C4-2B (cell line): Measurements from ENCODE around the gene A2M.

Source experiments
- H3K27ac ChIP-seq: fragments of 450-650 bp; 2 replicates; pipeline ENCODE4 v1.5.1; 2017
- ZFX ChIP-seq: fragments of 450-650 bp; IDR thresholded peaks from 2 replicates; pipeline ENCODE4 v1.6.1; 2017
- TF ChIP-seq, protein P1 (sequence below): fragments of 450-650 bp; conservative IDR thresholded peaks from 2 replicates; pipeline ENCODE4 v1.5.1; 2017; ENCODE audit warnings: mild to moderate bottlenecking

The A2M gene

GRCh38 chr12:9109737-9110491 lies 5.8 kb downstream of the A2M start:
- no peak overlapping the region for H3K27ac ChIP-seq
- TF ChIP-seq, protein P1, sequence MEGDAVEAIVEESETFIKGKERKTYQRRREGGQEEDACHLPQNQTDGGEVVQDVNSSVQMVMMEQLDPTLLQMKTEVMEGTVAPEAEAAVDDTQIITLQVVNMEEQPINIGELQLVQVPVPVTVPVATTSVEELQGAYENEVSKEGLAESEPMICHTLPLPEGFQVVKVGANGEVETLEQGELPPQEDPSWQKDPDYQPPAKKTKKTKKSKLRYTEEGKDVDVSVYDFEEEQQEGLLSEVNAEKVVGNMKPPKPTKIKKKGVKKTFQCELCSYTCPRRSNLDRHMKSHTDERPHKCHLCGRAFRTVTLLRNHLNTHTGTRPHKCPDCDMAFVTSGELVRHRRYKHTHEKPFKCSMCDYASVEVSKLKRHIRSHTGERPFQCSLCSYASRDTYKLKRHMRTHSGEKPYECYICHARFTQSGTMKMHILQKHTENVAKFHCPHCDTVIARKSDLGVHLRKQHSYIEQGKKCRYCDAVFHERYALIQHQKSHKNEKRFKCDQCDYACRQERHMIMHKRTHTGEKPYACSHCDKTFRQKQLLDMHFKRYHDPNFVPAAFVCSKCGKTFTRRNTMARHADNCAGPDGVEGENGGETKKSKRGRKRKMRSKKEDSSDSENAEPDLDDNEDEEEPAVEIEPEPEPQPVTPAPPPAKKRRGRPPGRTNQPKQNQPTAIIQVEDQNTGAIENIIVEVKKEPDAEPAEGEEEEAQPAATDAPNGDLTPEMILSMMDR: no peak
- TF ChIP-seq ZFX: no peak

DNA sequence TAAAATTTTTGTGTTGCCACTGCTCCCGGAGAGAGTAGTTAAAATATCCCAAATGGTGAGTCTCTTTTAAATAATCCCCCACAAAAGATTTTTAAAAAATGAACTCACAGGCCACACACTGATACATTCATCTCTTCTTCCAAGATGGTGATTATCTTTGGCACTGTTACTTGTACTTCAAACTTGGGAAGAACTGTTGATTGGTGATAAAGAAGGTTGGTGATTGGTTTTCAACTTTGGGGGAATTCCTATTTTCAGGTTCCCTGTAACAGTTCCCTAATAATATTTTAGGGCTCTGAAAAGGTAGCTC lies 6.6 kb downstream of the A2M start:
- no peak for TF ChIP-seq ZFX
- TF ChIP-seq, protein P1: no peak
- no peak overlapping the region for H3K27ac ChIP-seq

GRCh38 chr12:9108504-9109212 lies 7.1 kb downstream of the A2M start:
- TF ChIP-seq, protein P1: no peak
- TF ChIP-seq ZFX: no peak
- no peak overlapping the region for H3K27ac ChIP-seq

- TF ChIP-seq ZFX: no peak
- TF ChIP-seq, protein P1: no peak
- no peak overlapping the region for H3K27ac ChIP-seq
These were observed 8.2 kb downstream of the A2M start for GRCh38 chr12:9107542-9107873.

- H3K27ac ChIP-seq: no peak overlapping the region
- no peak for TF ChIP-seq ZFX
- TF ChIP-seq, protein P1: no peak
These were observed 8.8 kb downstream of the A2M start for GRCh38 chr12:9106610-9107541.

- H3K27ac ChIP-seq: no peak overlapping the region
- TF ChIP-seq, protein P1: no peak
- no peak for TF ChIP-seq ZFX
These were observed 9.7 kb downstream of the A2M start for GRCh38 chr12:9106067-9106466.
